Adrenal gland (tissue), 12 donors: ENCODE results near the gene FZR1. TPM values are rescaled to one million over a fixed set of nuclear protein-coding genes. Genes with fewer than 3 reads are reported as not detected.
A peak's percentile ranks its signal among the peaks of the same experiment; 100 is the strongest.

ENCODE experiments used
- DNase-seq, 7 donors: peaks; one replicate each; pipeline ENCODE4 v3.0.0-alpha.2; 2019 to 2020
- H3K27ac ChIP-seq, 5 donors: fragments of 200-600 bp; sonication (generic) in 4 of 5; 1 replicate in 3 of 5; 2 replicates in 2 of 5; pipeline versions ENCODE4 v1.5.1 to v1.8.0; 2016 to 2020; ENCODE audit warnings: mild to moderate bottlenecking in 1 of 5
- H3K27me3 ChIP-seq: fragments of 200-600 bp; 2 replicates; pipeline ENCODE4 v1.8.0; 2021
- H3K36me3 ChIP-seq, 2 donors: fragments of 200-600 bp; replicated peaks in 1 of 2; 1 replicate in 1 of 2; 2 replicates in 1 of 2; pipeline versions ENCODE4 v1.5.1 to v1.8.0; 2018 to 2022
- H3K4me1 ChIP-seq, 2 donors: fragments of 200-600 bp; replicated peaks in 1 of 2; 1 replicate in 1 of 2; 2 replicates in 1 of 2; pipeline versions ENCODE4 v1.5.1 to v1.8.0; 2018 to 2021
- H3K4me3 ChIP-seq, 4 donors: fragments of 200-600 bp; sonication (generic) in 3 of 4; one replicate each; pipeline ENCODE4 v1.5.1; 2016 to 2018
- H3K9me3 ChIP-seq, 3 donors: fragments of 200-600 bp; sonication (generic) in 1 of 3; replicated peaks in 1 of 3; 1 replicate in 2 of 3; 2 replicates in 1 of 3; pipeline versions ENCODE4 v1.5.1 to v1.8.0; 2016 to 2021
- CTCF ChIP-seq, 6 experiments: fragments of 450-650 bp in 4 of 6; fragments of 200-600 bp in 2 of 6; sonication (generic) in 1 of 6; IDR thresholded peaks; 1 replicate in 5 of 6; 2 replicates in 1 of 6; pipeline versions ENCODE4 v1.5.1 to v1.8.0; 2016 to 2021; ENCODE audit warnings: antibody characterized with exemption in 6 of 6, mild to moderate bottlenecking in 2 of 6, moderate library complexity in 1 of 6
- POLR2A ChIP-seq, 2 donors: fragments of 450-650 bp; IDR thresholded peaks; one replicate each; pipeline ENCODE4 v1.6.1; 2017; ENCODE audit warnings: antibody characterized with exemption in 2 of 2, mild to moderate bottlenecking in 2 of 2, moderate library complexity in 1 of 2
- WGBS, 4 donors: extraction: QIAGEN DNeasy Blood & Tissue Kit in 2 of 4; methylation state at CpG; one replicate each; pipeline versions ENCODE4 v1.1.5 to v1.1.7; 2013 to 2017; 5-methylcytosine and 5-hydroxymethylcytosine counted together
- intact Hi-C, 2 donors: fragments of 100-400 bp; cut with DNase I; formaldehyde crosslinking; loops; one replicate each; pipeline versions ENCODE4 v1.14.1 to v1.15.0; 2022 to 2023
- polyA plus RNA-seq, 3 donors: library from polyadenylated mRNA; stranded (reverse); fragments of 200-250 nt in 2 of 3; fragments of 350-450 nt in 1 of 3; fragmentation: Illumina TruSeq in 1 of 3; extraction: RNeasy Lipid Tissue Mini Kit (QIAGEN cat#74804) in 1 of 3; gene quantifications; one replicate each; pipeline ENCODE4 v1.2.3, GENCODE V29; 2013 to 2014
- total RNA-seq, 9 donors: library from RNA; depleted of rRNA in 4 of 9; stranded (reverse); fragments of >200 nt in 4 of 9; fragments of 120-200 nt in 1 of 9; fragmentation: NEBNext Ultra II Directional in 1 of 9; extraction: Animal tissue kit (Norgen Biotek cat#: 25700) in 1 of 9; gene quantifications; one replicate each; pipeline versions ENCODE4 v1.1.0 to v1.2.4, GENCODE V29; 2013 to 2023
- donor health status: healthy with polysubstance abuse.
- donor health status: Bipolar disorder and iron deficiency.
- donor health status: DM: yes; HTN: yes; CAD: no.
- donor health status: DM: no; HTN: no; CAD: no.
- donor health status: DM: no; HTN: no; CAD: no.
- donor health status: DM: yes; HTN: yes; CAD: no.

Gene FZR1
- total and polyA plus RNA-seq, 12 donors, result 17.9 to 85.0 (median 38.0) TPM

- H3K27me3 ChIP-seq, result no peaks in the 10 kb centered on the region
- peaks cover 18 to 33% of the 10 kb centered on the region in 2 donors for H3K4me1 ChIP-seq
- no peak for TF ChIP-seq POLR2A (IDR thresholded peaks at IDR 0.05)
- TF ChIP-seq CTCF (IDR thresholded peaks at IDR 0.05), result no peak
- 78 to 86% (median 82%) methylated on average over 14 to 25 of the region's 25 CpGs for WGBS, 4 donors
- peak overlapping the region in 3 of 5 donors; percentile 75 to 86 (median 82) for H3K27ac ChIP-seq
- peak in 1 of 7 donors; percentile 13 for DNase-seq
- no peaks in the 10 kb centered on the region for H3K9me3 ChIP-seq
- H3K36me3 ChIP-seq, result peaks cover 0 to 26% of the 10 kb centered on the region in 2 donors
- intact Hi-C loops, result no loop called here
- H3K4me3 ChIP-seq, result no peak overlapping the region
Measured at GRCh38 chr19:3538258-3538929, 32.3 kb downstream of the FZR1 start.

- no peaks in the 10 kb centered on the region for H3K9me3 ChIP-seq
- WGBS, 4 donors, result 52 to 67% (median 56%) methylated on average over 17 to 28 of the region's 28 CpGs
- peaks cover 0 to 18% of the 10 kb centered on the region in 2 donors for H3K36me3 ChIP-seq
- intact Hi-C loops, result no loop called here
- no peaks in the 10 kb centered on the region for H3K27me3 ChIP-seq
- H3K4me1 ChIP-seq, result peaks cover 18 to 33% of the 10 kb centered on the region in 2 donors
- DNase-seq, result peak in 5 of 7 donors; percentile 42 to 75 (median 64)
- peak within 1 kb of the TSS in 3 of 5 donors; percentile 75 to 86 (median 82) for H3K27ac ChIP-seq
- TF ChIP-seq CTCF (IDR thresholded peaks at IDR 0.05) (no peak), POLR2A (IDR thresholded peaks at IDR 0.05) (no peak)
- no peak within 1 kb of the TSS for H3K4me3 ChIP-seq
Measured at GRCh38 chr19:3538965-3539755, 33.0 kb downstream of the FZR1 start, which contains the start of gene TEKTIP1. Gene TEKTIP1, plus strand, starts transcription at chr19:3539174. Its CDS starts 4 bp downstream, at chr19:3539178.

GRCh38 chr19:3539756-3540118 is 33.6 kb downstream of the FZR1 start:
- Histone ChIP-seq H3K4me3 (no peak overlapping the region), H3K27ac (no peak overlapping the region), H3K27me3 (no peaks in the 10 kb centered on the region), H3K9me3 (no peaks in the 10 kb centered on the region), H3K36me3 (peaks cover 0 to 12% of the 10 kb centered on the region in 2 donors), H3K4me1 (peaks cover 18 to 33% of the 10 kb centered on the region in 2 donors)
- no peak for DNase-seq
- TF ChIP-seq CTCF (IDR thresholded peaks at IDR 0.05) (no peak), POLR2A (IDR thresholded peaks at IDR 0.05) (no peak)
- intact Hi-C loops, result no loop called here
- WGBS, 4 donors, result 92 to 100% (median 96%) methylated on average over 1 of the region's 1 CpG
